ENCODE data around the gene PHF21B. TPM values are rescaled to one million over a fixed set of nuclear protein-coding genes. Genes with fewer than 3 reads are reported as not detected.
"Not testable (repeated sequence)": the region's sequence is repeated elsewhere in the genome, so short reads cannot be mapped to it uniquely, and the experiment has no call there.

Gene PHF21B
- total RNA-seq (2014; rRNA removed; shearing (Covaris generic)), result 1.8 and 3.9 TPM in 2 replicates
- 0.38 and 0.84 TPM in 2 replicates for polyA plus RNA-seq (2015; cell fraction: cytosol; rRNA removed)
- polyA plus RNA-seq (2015; cell fraction: nucleus; rRNA removed), result 0.83 and 2.1 TPM in 2 replicates

GRCh38 chr22:45009606-45010531, at the start of gene PHF21B:
Gene PHF21B (minus strand): TSS chr22:45010005. CDS start chr22:45009549, 456 bp downstream.
- DNase-seq (ENCODE audit: low read depth), result peak; percentile 33

GRCh38 chr22:45059296-45059695, 49.5 kb upstream of the PHF21B start:
- no peak for DNase-seq (ENCODE audit: low read depth)

GRCh38 chr22:45058622-45058912, 48.8 kb upstream of the PHF21B start:
- DNase-seq (ENCODE audit: low read depth), result no peak

- DNase-seq (ENCODE audit: low read depth), result no peak
Measured at GRCh38 chr22:45055936-45056335, 46.1 kb upstream of the PHF21B start.

- no peak for DNase-seq (ENCODE audit: low read depth)
Measured at GRCh38 chr22:45053571-45053970, 43.8 kb upstream of the PHF21B start.

GRCh38 chr22:45053094-45053493, 43.3 kb upstream of the PHF21B start:
- DNase-seq (ENCODE audit: low read depth), result no peak

GRCh38 chr22:45052665-45053064, 42.9 kb upstream of the PHF21B start:
- not testable (repeated sequence) for DNase-seq (ENCODE audit: low read depth)

- DNase-seq (ENCODE audit: low read depth), result no peak
Measured at GRCh38 chr22:45051946-45052345, 42.1 kb upstream of the PHF21B start.

- DNase-seq (ENCODE audit: low read depth), result no peak
Measured at GRCh38 chr22:45051419-45051818, 41.6 kb upstream of the PHF21B start.

- DNase-seq (ENCODE audit: low read depth), result no peak
Measured at GRCh38 chr22:45047260-45047659, 37.5 kb upstream of the PHF21B start.

- no peak for DNase-seq (ENCODE audit: low read depth)
Measured at GRCh38 chr22:45045208-45045607, 35.4 kb upstream of the PHF21B start.

GRCh38 chr22:45042263-45042662, 32.5 kb upstream of the PHF21B start:
- no peak for DNase-seq (ENCODE audit: low read depth)

GRCh38 chr22:45039133-45039532, 29.3 kb upstream of the PHF21B start:
- DNase-seq (ENCODE audit: low read depth), result no peak

GRCh38 chr22:45036154-45036553, 26.3 kb upstream of the PHF21B start:
- DNase-seq (ENCODE audit: low read depth), result peak; percentile 7

- DNase-seq (ENCODE audit: low read depth), result no peak
Measured at GRCh38 chr22:45034821-45035220, 25.0 kb upstream of the PHF21B start.

GRCh38 chr22:45034156-45034555, 24.4 kb upstream of the PHF21B start:
- no peak for DNase-seq (ENCODE audit: low read depth)

GRCh38 chr22:45033136-45033535, 23.3 kb upstream of the PHF21B start:
- DNase-seq (ENCODE audit: low read depth), result no peak

- no peak for DNase-seq (ENCODE audit: low read depth)
Measured at GRCh38 chr22:45031629-45032403, 22.0 kb upstream of the PHF21B start.

- no peak for DNase-seq (ENCODE audit: low read depth)
Measured at GRCh38 chr22:45029501-45029900, 19.7 kb upstream of the PHF21B start.

- DNase-seq (ENCODE audit: low read depth), result no peak
Measured at GRCh38 chr22:45026511-45026910, 16.7 kb upstream of the PHF21B start.

- no peak for DNase-seq (ENCODE audit: low read depth)
Measured at GRCh38 chr22:45023431-45023830, 13.6 kb upstream of the PHF21B start.

Data from HT1080 (cell line).